ENCODE data around the gene SEC22C. TPM values are rescaled to one million over a fixed set of nuclear protein-coding genes. Genes with fewer than 3 reads are reported as not detected.

Gene SEC22C
- total and polyA plus RNA-seq, 2 of the 13 experiments (the other 11 are each of a cell fraction or from before 2014, with no cell fraction given) = 20.0 to 40.0 TPM

- no peak for TF ChIP-seq ZKSCAN1 (IDR thresholded peaks at IDR 0.05; ENCODE audit: low read length)
- no peak for TF ChIP-seq XBP1 (CRISPR knock-in tag; IDR thresholded peaks at IDR 0.05)
- no peak for TF ChIP-seq LRRFIP1 (CRISPR knock-in tag; conservative IDR thresholded peaks at IDR 0.05)
- TF ChIP-seq, protein P1, sequence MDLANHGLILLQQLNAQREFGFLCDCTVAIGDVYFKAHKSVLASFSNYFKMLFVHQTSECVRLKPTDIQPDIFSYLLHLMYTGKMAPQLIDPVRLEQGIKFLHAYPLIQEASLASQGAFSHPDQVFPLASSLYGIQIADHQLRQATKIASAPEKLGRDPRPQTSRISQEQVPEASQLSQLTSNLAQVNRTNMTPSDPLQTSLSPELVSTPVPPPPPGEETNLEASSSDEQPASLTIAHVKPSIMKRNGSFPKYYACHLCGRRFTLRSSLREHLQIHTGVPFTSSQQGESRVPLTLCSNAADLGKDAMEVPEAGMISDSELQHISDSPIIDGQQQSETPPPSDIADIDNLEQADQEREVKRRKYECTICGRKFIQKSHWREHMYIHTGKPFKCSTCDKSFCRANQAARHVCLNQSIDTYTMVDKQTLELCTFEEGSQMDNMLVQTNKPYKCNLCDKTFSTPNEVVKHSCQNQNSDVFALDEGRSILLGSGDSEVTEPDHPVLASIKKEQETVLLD (CRISPR knock-in tag; IDR thresholded peaks at IDR 0.05; ENCODE audit: low read depth) = no peak
- TF ChIP-seq MBNL3 (CRISPR knock-in tag; conservative IDR thresholded peaks at IDR 0.05) = no peak
- TF ChIP-seq RCOR2 (CRISPR knock-in tag; IDR thresholded peaks at IDR 0.05) = peak; percentile 58; the same call in 1 of the 2 replicates
- TF ChIP-seq ZFAT (CRISPR knock-in tag; conservative IDR thresholded peaks at IDR 0.05) = no peak
- TF ChIP-seq ZNF274 (CRISPR knock-in tag; IDR thresholded peaks at IDR 0.05) = peak; percentile 72
- peak; percentile 56; the same call in 1 of the 2 replicates for TF ChIP-seq CREM (IDR thresholded peaks at IDR 0.05)
- TF ChIP-seq CREM (CRISPR knock-in tag; IDR thresholded peaks at IDR 0.05) = no peak
- TF ChIP-seq SPEN (CRISPR knock-in tag; IDR thresholded peaks at IDR 0.05; ENCODE audit: low read depth) = peak; percentile 87
- no peak for TF ChIP-seq CC2D1A (CRISPR knock-in tag; IDR thresholded peaks at IDR 0.05)
- TF ChIP-seq ZNF224 (CRISPR knock-in tag; IDR thresholded peaks at IDR 0.05) = peak; percentile 53; the same call in 1 of the 2 replicates
- no peak for TF ChIP-seq REL (CRISPR knock-in tag; conservative IDR thresholded peaks at IDR 0.05)
- no peak for TF ChIP-seq SNAI1 (CRISPR knock-in tag; IDR thresholded peaks at IDR 0.05; ENCODE audit: borderline replicate concordance)
- TF ChIP-seq POLR2AphosphoS5 (IDR thresholded peaks at IDR 0.05; ENCODE audit: low read depth, low read length) = peak; percentile 69
- TF ChIP-seq GZF1 (CRISPR knock-in tag; IDR thresholded peaks at IDR 0.05) = no peak
- no peak; the same call in 1 of the 2 replicates for TF ChIP-seq ZNF367 (CRISPR knock-in tag; IDR thresholded peaks at IDR 0.05; ENCODE audit: borderline replicate concordance)
- TF ChIP-seq, protein P2, sequence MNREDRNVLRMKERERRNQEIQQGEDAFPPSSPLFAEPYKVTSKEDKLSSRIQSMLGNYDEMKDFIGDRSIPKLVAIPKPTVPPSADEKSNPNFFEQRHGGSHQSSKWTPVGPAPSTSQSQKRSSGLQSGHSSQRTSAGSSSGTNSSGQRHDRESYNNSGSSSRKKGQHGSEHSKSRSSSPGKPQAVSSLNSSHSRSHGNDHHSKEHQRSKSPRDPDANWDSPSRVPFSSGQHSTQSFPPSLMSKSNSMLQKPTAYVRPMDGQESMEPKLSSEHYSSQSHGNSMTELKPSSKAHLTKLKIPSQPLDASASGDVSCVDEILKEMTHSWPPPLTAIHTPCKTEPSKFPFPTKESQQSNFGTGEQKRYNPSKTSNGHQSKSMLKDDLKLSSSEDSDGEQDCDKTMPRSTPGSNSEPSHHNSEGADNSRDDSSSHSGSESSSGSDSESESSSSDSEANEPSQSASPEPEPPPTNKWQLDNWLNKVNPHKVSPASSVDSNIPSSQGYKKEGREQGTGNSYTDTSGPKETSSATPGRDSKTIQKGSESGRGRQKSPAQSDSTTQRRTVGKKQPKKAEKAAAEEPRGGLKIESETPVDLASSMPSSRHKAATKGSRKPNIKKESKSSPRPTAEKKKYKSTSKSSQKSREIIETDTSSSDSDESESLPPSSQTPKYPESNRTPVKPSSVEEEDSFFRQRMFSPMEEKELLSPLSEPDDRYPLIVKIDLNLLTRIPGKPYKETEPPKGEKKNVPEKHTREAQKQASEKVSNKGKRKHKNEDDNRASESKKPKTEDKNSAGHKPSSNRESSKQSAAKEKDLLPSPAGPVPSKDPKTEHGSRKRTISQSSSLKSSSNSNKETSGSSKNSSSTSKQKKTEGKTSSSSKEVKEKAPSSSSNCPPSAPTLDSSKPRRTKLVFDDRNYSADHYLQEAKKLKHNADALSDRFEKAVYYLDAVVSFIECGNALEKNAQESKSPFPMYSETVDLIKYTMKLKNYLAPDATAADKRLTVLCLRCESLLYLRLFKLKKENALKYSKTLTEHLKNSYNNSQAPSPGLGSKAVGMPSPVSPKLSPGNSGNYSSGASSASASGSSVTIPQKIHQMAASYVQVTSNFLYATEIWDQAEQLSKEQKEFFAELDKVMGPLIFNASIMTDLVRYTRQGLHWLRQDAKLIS (CRISPR knock-in tag; IDR thresholded peaks at IDR 0.05) = no peak
- no peak; the same call in 1 of the 2 replicates for TF ChIP-seq ZNF503 (CRISPR knock-in tag; IDR thresholded peaks at IDR 0.05)
These were observed at the start of gene SEC22C (continued) for GRCh38 chr3:42581709-42582473.

All from HepG2 (cell line).